HUES48 (cell line): ENCODE results near the gene TGDS.

ENCODE experiments used
- H3K27ac ChIP-seq: one replicate; pipeline ENCODE4 v1.7.0; 2013; ENCODE audit warnings: low read depth, low read length, inconsistent platforms
- H3K27me3 ChIP-seq: 2 replicates; pipeline ENCODE4 v1.6.1; 2013; ENCODE audit warnings: mild to moderate bottlenecking, low read length; ENCODE audit not compliant: control insufficient read depth, insufficient read depth
- H3K36me3 ChIP-seq: 2 replicates; pipeline ENCODE4 v1.6.1; 2013; ENCODE audit warnings: low read length; ENCODE audit not compliant: control insufficient read depth, insufficient read depth
- H3K4me1 ChIP-seq: 2 replicates; pipeline ENCODE4 v1.6.1; 2013; ENCODE audit warnings: mild to moderate bottlenecking, low read length; ENCODE audit not compliant: control insufficient read depth, insufficient read depth
- H3K4me3 ChIP-seq: 2 replicates; pipeline ENCODE4 v1.5.1; 2013; ENCODE audit warnings: mild to moderate bottlenecking, low read depth, low read length
- H3K9ac ChIP-seq: 2 replicates; pipeline ENCODE4 v1.6.1; 2013; ENCODE audit warnings: mild to moderate bottlenecking, low read depth, low read length, moderate library complexity
- H3K9me3 ChIP-seq: 2 replicates; pipeline ENCODE4 v1.6.1; 2013; ENCODE audit warnings: low read length; ENCODE audit not compliant: control insufficient read depth, insufficient read depth

TGDS gene

GRCh38 chr13:94579063-94579462 is 16.9 kb downstream of the TGDS start:
- no peaks in the 10 kb centered on the region for H3K9me3 ChIP-seq
- H3K36me3 ChIP-seq: peaks cover 100% of the 10 kb centered on the region
- H3K27ac ChIP-seq: no peak overlapping the region
- no peak overlapping the region for H3K9ac ChIP-seq
- H3K4me3 ChIP-seq: no peak overlapping the region
- H3K27me3 ChIP-seq: no peaks in the 10 kb centered on the region
- H3K4me1 ChIP-seq: no peaks in the 10 kb centered on the region

GRCh38 chr13:94569615-94570014 is 26.3 kb downstream of the TGDS start:
- H3K27me3 ChIP-seq: no peaks in the 10 kb centered on the region
- H3K27ac ChIP-seq: no peak overlapping the region
- H3K9ac ChIP-seq: no peak overlapping the region
- H3K4me3 ChIP-seq: no peak overlapping the region
- H3K36me3 ChIP-seq: peaks cover 47% of the 10 kb centered on the region
- H3K9me3 ChIP-seq: no peaks in the 10 kb centered on the region
- H3K4me1 ChIP-seq: no peaks in the 10 kb centered on the region

GRCh38 chr13:94568443-94568842 is 27.5 kb downstream of the TGDS start:
- no peaks in the 10 kb centered on the region for H3K9me3 ChIP-seq
- H3K4me1 ChIP-seq: no peaks in the 10 kb centered on the region
- H3K9ac ChIP-seq: no peak overlapping the region
- H3K4me3 ChIP-seq: no peak overlapping the region
- no peak overlapping the region for H3K27ac ChIP-seq
- no peaks in the 10 kb centered on the region for H3K27me3 ChIP-seq
- peaks cover 36% of the 10 kb centered on the region for H3K36me3 ChIP-seq

- Histone ChIP-seq H3K4me3 (no peak overlapping the region), H3K9me3 (no peaks in the 10 kb centered on the region), H3K4me1 (no peaks in the 10 kb centered on the region), H3K36me3 (peaks cover 27% of the 10 kb centered on the region), H3K9ac (no peak overlapping the region), H3K27ac (no peak overlapping the region), H3K27me3 (no peaks in the 10 kb centered on the region)
Observed at GRCh38 chr13:94567581-94567980, 28.4 kb downstream of the TGDS start.

- H3K4me3 ChIP-seq: no peak overlapping the region
- no peak overlapping the region for H3K27ac ChIP-seq
- no peaks in the 10 kb centered on the region for H3K4me1 ChIP-seq
- H3K36me3 ChIP-seq: no peaks in the 10 kb centered on the region
- H3K27me3 ChIP-seq: no peaks in the 10 kb centered on the region
- no peak overlapping the region for H3K9ac ChIP-seq
- no peaks in the 10 kb centered on the region for H3K9me3 ChIP-seq
Observed at GRCh38 chr13:94561126-94561525, 34.8 kb downstream of the TGDS start.

GRCh38 chr13:94560116-94560515 is 35.8 kb downstream of the TGDS start:
- Histone ChIP-seq H3K9ac (no peak overlapping the region), H3K27me3 (no peaks in the 10 kb centered on the region), H3K4me3 (no peak overlapping the region), H3K36me3 (no peaks in the 10 kb centered on the region), H3K4me1 (no peaks in the 10 kb centered on the region), H3K27ac (no peak overlapping the region), H3K9me3 (no peaks in the 10 kb centered on the region)

- Histone ChIP-seq H3K9ac (no peak overlapping the region), H3K4me1 (no peaks in the 10 kb centered on the region), H3K4me3 (no peak overlapping the region), H3K9me3 (no peaks in the 10 kb centered on the region), H3K27me3 (no peaks in the 10 kb centered on the region), H3K36me3 (no peaks in the 10 kb centered on the region), H3K27ac (no peak overlapping the region)
Observed at GRCh38 chr13:94559222-94559795, 36.6 kb downstream of the TGDS start.

- H3K9me3 ChIP-seq: no peaks in the 10 kb centered on the region
- H3K9ac ChIP-seq: no peak overlapping the region
- H3K36me3 ChIP-seq: no peaks in the 10 kb centered on the region
- no peak overlapping the region for H3K4me3 ChIP-seq
- no peaks in the 10 kb centered on the region for H3K27me3 ChIP-seq
- H3K4me1 ChIP-seq: no peaks in the 10 kb centered on the region
- no peak overlapping the region for H3K27ac ChIP-seq
Observed at GRCh38 chr13:94558716-94559115, 37.2 kb downstream of the TGDS start.

GRCh38 chr13:94557684-94558235 is 38.2 kb downstream of the TGDS start:
- no peaks in the 10 kb centered on the region for H3K4me1 ChIP-seq
- H3K9me3 ChIP-seq: no peaks in the 10 kb centered on the region
- H3K36me3 ChIP-seq: no peaks in the 10 kb centered on the region
- no peaks in the 10 kb centered on the region for H3K27me3 ChIP-seq
- H3K4me3 ChIP-seq: no peak overlapping the region
- H3K9ac ChIP-seq: no peak overlapping the region
- H3K27ac ChIP-seq: no peak overlapping the region

- H3K27me3 ChIP-seq: no peaks in the 10 kb centered on the region
- H3K27ac ChIP-seq: no peak overlapping the region
- H3K4me3 ChIP-seq: no peak overlapping the region
- H3K4me1 ChIP-seq: no peaks in the 10 kb centered on the region
- no peak overlapping the region for H3K9ac ChIP-seq
- H3K36me3 ChIP-seq: no peaks in the 10 kb centered on the region
- H3K9me3 ChIP-seq: no peaks in the 10 kb centered on the region
Observed at GRCh38 chr13:94556621-94557020, 39.3 kb downstream of the TGDS start.

- Histone ChIP-seq H3K36me3 (no peaks in the 10 kb centered on the region), H3K9ac (no peak overlapping the region), H3K27ac (no peak overlapping the region), H3K4me3 (no peak overlapping the region), H3K4me1 (no peaks in the 10 kb centered on the region), H3K27me3 (no peaks in the 10 kb centered on the region), H3K9me3 (no peaks in the 10 kb centered on the region)
Observed at GRCh38 chr13:94556041-94556440, 39.9 kb downstream of the TGDS start.
